ENCODE results near the gene C9orf40. TPM values are rescaled to one million over a fixed set of nuclear protein-coding genes. Genes with fewer than 3 reads are reported as not detected.

The C9orf40 gene
- polyA plus RNA-seq, 1 of the 3 experiments (the other 2 are of a cell fraction), result 2.0 TPM

DNA sequence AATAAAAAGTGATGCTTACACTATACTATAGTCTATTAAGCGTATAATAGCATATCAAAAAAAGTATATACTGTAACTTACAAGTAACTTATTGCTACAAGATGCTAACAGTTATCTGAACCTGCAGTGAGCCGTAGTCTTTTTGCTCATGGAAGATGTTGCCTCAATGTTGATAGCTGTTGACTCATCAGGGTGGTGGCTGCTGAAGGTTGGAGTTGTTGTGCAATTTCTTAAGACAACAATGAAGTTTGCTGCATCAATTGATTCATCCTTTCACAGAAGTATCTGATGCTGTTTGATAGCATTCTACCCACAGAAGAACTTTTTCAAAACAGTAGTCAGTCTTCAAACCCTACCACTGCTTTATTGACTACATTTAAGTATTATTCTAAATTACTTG lies 7.8 kb upstream of the C9orf40 start:
- no peak overlapping the region for H3K4me2 ChIP-seq
- H3K27ac ChIP-seq (ENCODE audit: low read depth in 2 of 2, low read length in 1 of 2), result no peak overlapping the region
- no peaks in the 10 kb centered on the region for H3K79me2 ChIP-seq (ENCODE audit: insufficient read depth)
- no peaks in the 10 kb centered on the region for H3K9me2 ChIP-seq
- no peaks in the 10 kb centered on the region for H4K20me1 ChIP-seq (ENCODE audit: insufficient read depth)
- H3K4me3 ChIP-seq (ENCODE audit: low read depth in 2 of 2, low read length in 1 of 2), result no peak overlapping the region
- WGBS (ENCODE audit: low lambda C conversion rate), result 90% methylated on average over 2 of the region's 2 CpGs
- peaks cover 0 to 5% of the 10 kb centered on the region in 2 experiments for H3K36me3 ChIP-seq (replicated peaks in 1 of 2; ENCODE audit: control insufficient read depth in 1 of 2, insufficient read depth in 2 of 2, low read length in 1 of 2)
- no peaks in the 10 kb centered on the region for H3K4me1 ChIP-seq (ENCODE audit: control insufficient read depth in 1 of 2, insufficient read depth in 2 of 2, low read depth in 1 of 2, low read length in 1 of 2)
- ChIA-PET POLR2A (no interaction called here), CTCF (interaction anchor here (1.7 to 3.6 kb wide), 2 partner anchors 8 to 187 kb away, joined by 6 to 20 read pairs; partner anchors contain the start of gene C9orf40)
- no peak overlapping the region for H2AFZ ChIP-seq (ENCODE audit: low read depth)
- no peak overlapping the region for H3K9ac ChIP-seq
- no peak for TF ChIP-seq RXRA (IDR thresholded peaks at IDR 0.05; ENCODE audit: borderline replicate concordance, low read depth)
- TF ChIP-seq RAD21 (IDR thresholded peaks at IDR 0.05; ENCODE audit: low read length), result no peak
- TF ChIP-seq RCOR1 (IDR thresholded peaks at IDR 0.05; ENCODE audit: low read length), result no peak
- TF ChIP-seq, protein P1, sequence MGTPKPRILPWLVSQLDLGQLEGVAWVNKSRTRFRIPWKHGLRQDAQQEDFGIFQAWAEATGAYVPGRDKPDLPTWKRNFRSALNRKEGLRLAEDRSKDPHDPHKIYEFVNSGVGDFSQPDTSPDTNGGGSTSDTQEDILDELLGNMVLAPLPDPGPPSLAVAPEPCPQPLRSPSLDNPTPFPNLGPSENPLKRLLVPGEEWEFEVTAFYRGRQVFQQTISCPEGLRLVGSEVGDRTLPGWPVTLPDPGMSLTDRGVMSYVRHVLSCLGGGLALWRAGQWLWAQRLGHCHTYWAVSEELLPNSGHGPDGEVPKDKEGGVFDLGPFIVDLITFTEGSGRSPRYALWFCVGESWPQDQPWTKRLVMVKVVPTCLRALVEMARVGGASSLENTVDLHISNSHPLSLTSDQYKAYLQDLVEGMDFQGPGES (IDR thresholded peaks at IDR 0.05; ENCODE audit: low read depth, low read length), result no peak
- TF ChIP-seq, protein P2, sequence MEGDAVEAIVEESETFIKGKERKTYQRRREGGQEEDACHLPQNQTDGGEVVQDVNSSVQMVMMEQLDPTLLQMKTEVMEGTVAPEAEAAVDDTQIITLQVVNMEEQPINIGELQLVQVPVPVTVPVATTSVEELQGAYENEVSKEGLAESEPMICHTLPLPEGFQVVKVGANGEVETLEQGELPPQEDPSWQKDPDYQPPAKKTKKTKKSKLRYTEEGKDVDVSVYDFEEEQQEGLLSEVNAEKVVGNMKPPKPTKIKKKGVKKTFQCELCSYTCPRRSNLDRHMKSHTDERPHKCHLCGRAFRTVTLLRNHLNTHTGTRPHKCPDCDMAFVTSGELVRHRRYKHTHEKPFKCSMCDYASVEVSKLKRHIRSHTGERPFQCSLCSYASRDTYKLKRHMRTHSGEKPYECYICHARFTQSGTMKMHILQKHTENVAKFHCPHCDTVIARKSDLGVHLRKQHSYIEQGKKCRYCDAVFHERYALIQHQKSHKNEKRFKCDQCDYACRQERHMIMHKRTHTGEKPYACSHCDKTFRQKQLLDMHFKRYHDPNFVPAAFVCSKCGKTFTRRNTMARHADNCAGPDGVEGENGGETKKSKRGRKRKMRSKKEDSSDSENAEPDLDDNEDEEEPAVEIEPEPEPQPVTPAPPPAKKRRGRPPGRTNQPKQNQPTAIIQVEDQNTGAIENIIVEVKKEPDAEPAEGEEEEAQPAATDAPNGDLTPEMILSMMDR (IDR thresholded peaks at IDR 0.05), result no peak
- TF ChIP-seq TAF1 (IDR thresholded peaks at IDR 0.05; ENCODE audit: borderline replicate concordance, low read depth, low read length), result no peak
- TF ChIP-seq, protein P3, sequence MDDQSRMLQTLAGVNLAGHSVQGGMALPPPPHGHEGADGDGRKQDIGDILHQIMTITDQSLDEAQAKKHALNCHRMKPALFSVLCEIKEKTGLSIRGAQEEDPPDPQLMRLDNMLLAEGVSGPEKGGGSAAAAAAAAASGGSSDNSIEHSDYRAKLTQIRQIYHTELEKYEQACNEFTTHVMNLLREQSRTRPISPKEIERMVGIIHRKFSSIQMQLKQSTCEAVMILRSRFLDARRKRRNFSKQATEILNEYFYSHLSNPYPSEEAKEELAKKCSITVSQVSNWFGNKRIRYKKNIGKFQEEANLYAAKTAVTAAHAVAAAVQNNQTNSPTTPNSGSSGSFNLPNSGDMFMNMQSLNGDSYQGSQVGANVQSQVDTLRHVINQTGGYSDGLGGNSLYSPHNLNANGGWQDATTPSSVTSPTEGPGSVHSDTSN (IDR thresholded peaks at IDR 0.05), result no peak
- TF ChIP-seq, protein P4, sequence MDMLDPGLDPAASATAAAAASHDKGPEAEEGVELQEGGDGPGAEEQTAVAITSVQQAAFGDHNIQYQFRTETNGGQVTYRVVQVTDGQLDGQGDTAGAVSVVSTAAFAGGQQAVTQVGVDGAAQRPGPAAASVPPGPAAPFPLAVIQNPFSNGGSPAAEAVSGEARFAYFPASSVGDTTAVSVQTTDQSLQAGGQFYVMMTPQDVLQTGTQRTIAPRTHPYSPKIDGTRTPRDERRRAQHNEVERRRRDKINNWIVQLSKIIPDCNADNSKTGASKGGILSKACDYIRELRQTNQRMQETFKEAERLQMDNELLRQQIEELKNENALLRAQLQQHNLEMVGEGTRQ (IDR thresholded peaks at IDR 0.05; ENCODE audit: borderline replicate concordance, low read depth, low read length), result no peak
- no peak for TF ChIP-seq TEAD4 (IDR thresholded peaks at IDR 0.05; ENCODE audit: borderline replicate concordance, insufficient read depth)
- no peak for TF ChIP-seq EZH2phosphoT487 (IDR thresholded peaks at IDR 0.05; ENCODE audit: borderline replicate concordance, low read depth)
- no peak for TF ChIP-seq POLR2AphosphoS5 (IDR thresholded peaks at IDR 0.05; ENCODE audit: low read depth, low read length)
- TF ChIP-seq NFIC (IDR thresholded peaks at IDR 0.05; ENCODE audit: borderline replicate concordance), result no peak
- no peak for TF ChIP-seq JUND (IDR thresholded peaks at IDR 0.05)
- TF ChIP-seq FOXM1 (IDR thresholded peaks at IDR 0.05; ENCODE audit: low read depth), result no peak
- TF ChIP-seq ELF1 (IDR thresholded peaks at IDR 0.05), result no peak
- TF ChIP-seq GABPA (IDR thresholded peaks at IDR 0.05; ENCODE audit: low read depth), result no peak
- TF ChIP-seq TCF12 (IDR thresholded peaks at IDR 0.05), result no peak
- peaks cover 6% of the 10 kb centered on the region for H3F3A ChIP-seq (replicated peaks; ENCODE audit: insufficient read depth)
- no peak for DNase-seq
- no peaks in the 10 kb centered on the region for H3K27me3 ChIP-seq (ENCODE audit: insufficient read depth)
- H3K9me3 ChIP-seq, result peaks cover 5% of the 10 kb centered on the region; the same call in 1 of the 2 replicates

Measured in SK-N-SH (cell line).